HG03439 (cell line): ENCODE results near the gene ETS1.
A peak's percentile ranks its signal among the peaks of the same experiment; 100 is the strongest.

Experiments used
- ATAC-seq: cut with Tn5 transposase; IDR thresholded peaks from one replicate; pipeline ENCODE4 v1.9.1; 2021; ENCODE audit warnings: mild to moderate bottlenecking, moderate library complexity; ENCODE audit not compliant: unreplicated experiment

ETS1 gene

GRCh38 chr11:128547946-128548648 lies 39.3 kb downstream of the ETS1 start:
- ATAC-seq = no peak

GRCh38 chr11:128546916-128547315 lies 40.4 kb downstream of the ETS1 start:
- no peak for ATAC-seq

- no peak for ATAC-seq
Observed at GRCh38 chr11:128544471-128545051, 42.8 kb downstream of the ETS1 start.

- ATAC-seq = no peak
Observed at GRCh38 chr11:128540469-128540868, 46.9 kb downstream of the ETS1 start.

GRCh38 chr11:128536506-128536905 lies 50.9 kb downstream of the ETS1 start:
- no peak for ATAC-seq

GRCh38 chr11:128535468-128536457 lies 51.6 kb downstream of the ETS1 start:
- ATAC-seq = no peak

- no peak for ATAC-seq
Observed at GRCh38 chr11:128533472-128533871, 53.9 kb downstream of the ETS1 start.

- no peak for ATAC-seq
Observed at GRCh38 chr11:128532572-128533091, 54.7 kb downstream of the ETS1 start.

- no peak for ATAC-seq
Observed at GRCh38 chr11:128532016-128532571, 55.3 kb downstream of the ETS1 start.

- no peak for ATAC-seq
Observed at GRCh38 chr11:128531588-128531987, 55.8 kb downstream of the ETS1 start.

GRCh38 chr11:128530118-128531074 lies 57.0 kb downstream of the ETS1 start:
- ATAC-seq = no peak

- no peak for ATAC-seq
Observed at GRCh38 chr11:128528294-128528693, 59.1 kb downstream of the ETS1 start.

- no peak for ATAC-seq
Observed at GRCh38 chr11:128527046-128527445, 60.3 kb downstream of the ETS1 start.

- no peak for ATAC-seq
Observed at GRCh38 chr11:128525411-128526243, 61.7 kb downstream of the ETS1 start.

GRCh38 chr11:128524172-128524571 lies 63.2 kb downstream of the ETS1 start:
- ATAC-seq = no peak

- ATAC-seq = no peak
Observed at GRCh38 chr11:128523641-128524040, 63.7 kb downstream of the ETS1 start.

GRCh38 chr11:128522943-128523518 lies 64.3 kb downstream of the ETS1 start:
- ATAC-seq = no peak

GRCh38 chr11:128522055-128522942 lies 65.1 kb downstream of the ETS1 start:
- peak; percentile 83 for ATAC-seq
